CD4-positive, alpha-beta T cell (primary cell): ENCODE results near the gene SPATA12. TPM values are rescaled to one million over a fixed set of nuclear protein-coding genes. Genes with fewer than 3 reads are reported as not detected.

Experiments used
- ATAC-seq: fragments of 200-7000 bp; cut with Tn5 transposase; one replicate; pipeline ENCODE4 v1.10.0; 2022; ENCODE audit warnings: mild to moderate bottlenecking; ENCODE audit not compliant: poor library complexity
- CTCF ChIA-PET: fragments of 350-600 bp; sonication (Branson Sonifier 250); formaldehyde crosslinking; loops from one replicate; lab custom pipeline; 2021; ENCODE audit warnings: antibody characterized with exemption, inconsistent platforms; lab: Charles Lee
- POLR2A ChIA-PET: fragments of 350-600 bp; sonication (Branson Sonifier 250); formaldehyde crosslinking; loops from one replicate; lab custom pipeline; 2021; ENCODE audit warnings: antibody characterized with exemption, inconsistent platforms; lab: Charles Lee
- DNase-seq, 14 experiments: peaks; one replicate each; pipeline ENCODE4 v3.0.0-alpha.2; 2013 to 2020; ENCODE audit warnings: mixed read lengths in 2 of 14
- H3K27ac ChIP-seq, 2 donors: one replicate each; pipeline versions ENCODE4 v1.5.1 to v1.7.0; 2013; ENCODE audit warnings: low read length in 2 of 2, low read depth in 1 of 2, mild to moderate bottlenecking in 1 of 2
- H3K27me3 ChIP-seq, 2 experiments: 1 replicate in 1 of 2; 2 replicates in 1 of 2; pipeline versions ENCODE4 v1.6.1 to v1.7.0; 2013; ENCODE audit warnings: low read length in 2 of 2, control low read depth in 1 of 2, mild to moderate bottlenecking in 1 of 2, moderate library complexity in 1 of 2; ENCODE audit not compliant: insufficient read depth in 2 of 2, control insufficient read depth in 1 of 2
- H3K36me3 ChIP-seq: one replicate; pipeline ENCODE4 v1.6.1; 2013; ENCODE audit warnings: low read length, control low read depth; ENCODE audit not compliant: insufficient read depth
- H3K4me1 ChIP-seq: one replicate; pipeline ENCODE4 v1.6.1; 2013; ENCODE audit warnings: low read length, control low read depth; ENCODE audit not compliant: insufficient read depth
- H3K4me3 ChIP-seq: one replicate; pipeline ENCODE4 v1.5.1; 2013; ENCODE audit warnings: mild to moderate bottlenecking, low read length, moderate library complexity
- H3K9me3 ChIP-seq, 2 experiments: 1 replicate in 1 of 2; 2 replicates in 1 of 2; pipeline versions ENCODE4 v1.6.1 to v1.7.0; 2013; ENCODE audit warnings: low read length in 2 of 2, mild to moderate bottlenecking in 2 of 2, control low read depth in 1 of 2, moderate library complexity in 1 of 2; ENCODE audit not compliant: control insufficient read depth in 1 of 2, insufficient read depth in 1 of 2
- H3K27ac Mint-ChIP-seq: one replicate; pipeline ENCODE4 v1.8.0; 2020; ENCODE audit warnings: mixed read lengths
- H3K27me3 Mint-ChIP-seq: one replicate; pipeline ENCODE4 v1.8.0; 2021; ENCODE audit warnings: mixed read lengths
- H3K36me3 Mint-ChIP-seq: one replicate; pipeline ENCODE4 v1.8.0; 2021; ENCODE audit warnings: low read depth, mixed read lengths
- H3K4me1 Mint-ChIP-seq: one replicate; pipeline ENCODE4 v1.8.0; 2021; ENCODE audit warnings: low read depth, mixed read lengths
- H3K4me3 Mint-ChIP-seq: one replicate; pipeline ENCODE4 v1.8.0; 2020; ENCODE audit warnings: mild to moderate bottlenecking, mixed read lengths
- H3K9me3 Mint-ChIP-seq: one replicate; pipeline ENCODE4 v1.8.0; 2020; ENCODE audit warnings: mixed read lengths
- CTCF ChIP-seq: fragments of 200-600 bp; IDR thresholded peaks from one replicate; pipeline ENCODE4 v1.8.0; 2022; ENCODE audit warnings: antibody characterized with exemption, mild to moderate bottlenecking
- intact Hi-C, 2 experiments: fragments of 100-400 bp; cut with DNase I in 1 of 2; cut with micrococcal nuclease in 1 of 2; formaldehyde crosslinking; loops; one replicate each; pipeline versions ENCODE4 v1.15.1 to v1.9.0; 2023 to 2025; cut with DNase I, micrococcal nuclease
- total RNA-seq, 174 experiments: library from RNA in 2 of 174; stranded (reverse) in 2 of 174; gene quantifications; one replicate each; pipeline ENCODE4 v1.2.3 and lab custom pipeline; 2021 to 2026

Gene SPATA12
- total RNA-seq, 2 experiments from 2014 or later: not detected

DNA sequence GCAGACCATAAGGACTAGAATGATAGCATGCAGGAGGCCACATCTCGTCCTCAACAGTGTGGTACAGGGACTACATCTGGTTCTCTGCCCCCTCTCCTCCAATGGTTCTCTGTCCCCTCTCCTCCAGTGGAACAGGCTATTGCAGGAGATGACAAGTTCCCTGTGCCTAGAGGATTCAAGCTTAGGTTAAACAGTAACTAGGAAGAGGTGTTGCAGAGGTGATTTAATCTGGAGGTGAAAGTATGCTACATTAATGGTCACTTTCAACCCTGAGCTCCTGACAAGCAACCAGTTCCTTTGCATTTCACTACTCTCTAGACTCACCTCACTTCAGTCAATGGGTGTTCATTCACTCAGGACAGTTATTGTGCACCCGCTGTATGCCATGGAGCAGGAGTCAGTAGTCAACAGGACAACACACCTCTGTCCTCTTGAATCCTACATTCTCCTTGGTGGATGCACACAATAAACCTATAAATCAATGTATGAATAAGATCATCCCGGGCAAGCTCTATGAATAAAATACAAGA is 16.0 kb downstream of the SPATA12 start:
- no peak for ATAC-seq
- Mint-ChIP-seq H3K36me3 (no peaks in the 10 kb centered on the region), H3K4me3 (no peak overlapping the region), H3K4me1 (peaks cover 7% of the 10 kb centered on the region), H3K9me3 (no peaks in the 10 kb centered on the region), H3K27me3 (peaks cover 82% of the 10 kb centered on the region), H3K27ac (no peak overlapping the region)
- DNase-seq: no peak
- no peak for TF ChIP-seq CTCF
- Histone ChIP-seq H3K9me3 (peaks cover 0 to 12% of the 10 kb centered on the region in 2 experiments), H3K36me3 (no peaks in the 10 kb centered on the region), H3K4me3 (no peak overlapping the region), H3K27me3 (peaks cover 58 to 76% of the 10 kb centered on the region in 2 experiments), H3K27ac (no peak overlapping the region), H3K4me1 (peaks cover 17% of the 10 kb centered on the region)
- intact Hi-C loops: no loop called here
- ChIA-PET CTCF (no interaction called here), POLR2A (no interaction called here)

GRCh38 chr3:57077630-57078343 is 17.3 kb downstream of the SPATA12 start:
- H3K4me3 Mint-ChIP-seq: peak overlapping the region; percentile 55
- Histone ChIP-seq H3K27ac (no peak overlapping the region), H3K4me1 (peaks cover 17% of the 10 kb centered on the region), H3K9me3 (peaks cover 0 to 12% of the 10 kb centered on the region in 2 experiments), H3K27me3 (peaks cover 58 to 76% of the 10 kb centered on the region in 2 experiments), H3K4me3 (peak overlapping the region; percentile 52), H3K36me3 (no peaks in the 10 kb centered on the region)
- ChIA-PET POLR2A (no interaction called here), CTCF (no interaction called here)
- H3K27ac Mint-ChIP-seq: no peak overlapping the region
- H3K4me1 Mint-ChIP-seq: peaks cover 7% of the 10 kb centered on the region
- intact Hi-C loops: no loop called here
- ATAC-seq (no peak), DNase-seq (no peak)
- no peaks in the 10 kb centered on the region for H3K9me3 Mint-ChIP-seq
- no peaks in the 10 kb centered on the region for H3K36me3 Mint-ChIP-seq
- no peak for TF ChIP-seq CTCF
- peaks cover 83% of the 10 kb centered on the region for H3K27me3 Mint-ChIP-seq

GRCh38 chr3:57078344-57078634 is 17.8 kb downstream of the SPATA12 start:
- intact Hi-C loops: no loop called here
- POLR2A ChIA-PET: no interaction called here

More at GRCh38 chr3:57078344-57078634, 17.8 kb downstream of the SPATA12 start:
- no peaks in the 10 kb centered on the region for H3K36me3 ChIP-seq
- H3K27ac ChIP-seq: no peak overlapping the region
- H3K27ac Mint-ChIP-seq: no peak overlapping the region
- CTCF ChIA-PET: no interaction called here
- H3K9me3 ChIP-seq: peaks cover 0 to 12% of the 10 kb centered on the region in 2 experiments
- peak overlapping the region; percentile 52 for H3K4me3 ChIP-seq
- peaks cover 7% of the 10 kb centered on the region for H3K4me1 Mint-ChIP-seq
- H3K4me1 ChIP-seq: peaks cover 17% of the 10 kb centered on the region
- peak; percentile 54 for ATAC-seq
- H3K27me3 Mint-ChIP-seq: peaks cover 79% of the 10 kb centered on the region
- H3K36me3 Mint-ChIP-seq: no peaks in the 10 kb centered on the region
- no peaks in the 10 kb centered on the region for H3K9me3 Mint-ChIP-seq
- H3K4me3 Mint-ChIP-seq: peak overlapping the region; percentile 55
- DNase-seq: peak in 5 of 14 experiments; percentile 5 to 37 (median 15)
- no peak for TF ChIP-seq CTCF
- H3K27me3 ChIP-seq: peaks cover 56 to 73% of the 10 kb centered on the region in 2 experiments
